GM20431 (cell line): ENCODE results near the gene PLXND1.

Source experiments
- in situ Hi-C: fragments of 300-500 bp; cut with MseI, MboI; formaldehyde crosslinking; loops from one replicate; pipeline ENCODE4 v1.15.0; 2020; ENCODE audit warnings: low sequenced_read_pairs; ENCODE audit not compliant: unreplicated experiment

The PLXND1 gene

DNA sequence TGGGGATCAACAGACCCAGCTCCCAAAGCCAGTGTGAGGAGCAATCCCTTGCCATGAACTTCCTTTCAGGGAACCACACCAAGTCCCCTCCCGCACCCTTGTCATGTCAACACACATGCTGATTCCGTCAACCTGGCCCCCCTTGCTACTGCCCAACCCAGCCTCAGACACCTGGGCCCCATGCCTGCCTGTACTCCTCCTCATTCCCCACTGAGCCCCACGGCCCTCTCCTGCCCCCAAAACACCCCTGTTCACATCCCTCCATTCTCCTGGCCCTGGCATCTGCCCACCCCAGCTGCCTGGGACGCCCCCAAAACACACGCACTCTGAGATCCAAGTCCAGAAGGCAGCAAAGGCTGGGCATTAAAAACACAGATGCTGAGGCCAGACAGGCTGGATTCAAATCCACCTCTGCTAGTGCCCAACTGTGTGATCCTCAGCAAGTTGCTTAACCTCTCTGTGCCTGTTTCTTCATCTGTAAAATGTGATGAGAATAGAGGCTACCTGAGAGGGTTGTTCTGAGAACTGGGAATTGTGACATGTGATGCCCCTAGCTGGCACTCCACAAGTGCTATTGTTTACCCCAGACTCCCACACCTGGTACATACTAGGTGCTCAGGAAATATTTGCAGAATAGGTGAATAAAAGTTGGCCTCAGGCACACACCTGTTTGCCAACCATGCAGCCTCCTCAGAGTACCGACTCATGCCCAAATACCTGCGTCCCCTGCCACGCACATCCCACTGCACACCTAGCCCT, 2.3 kb downstream of the PLXND1 start:
- in situ Hi-C loops: no loop called here

DNA sequence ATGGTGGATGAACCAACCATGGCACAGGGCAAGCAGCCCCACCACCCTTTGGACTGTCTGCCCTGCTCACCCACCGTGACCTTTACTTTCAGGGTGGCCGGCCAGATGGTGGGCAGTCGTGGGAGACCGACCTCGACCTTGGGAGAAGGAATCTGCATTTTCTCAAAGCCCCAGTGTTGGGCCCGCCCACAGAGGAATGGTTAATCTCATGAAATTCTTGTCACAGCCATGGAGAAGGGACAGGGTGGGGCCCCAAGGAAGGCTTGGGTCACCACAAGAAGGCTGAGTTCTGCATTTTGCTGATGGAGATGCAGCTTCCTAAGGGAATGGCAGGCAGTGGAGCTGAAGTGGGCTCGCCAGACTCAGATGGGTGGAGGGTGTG, 2.9 kb downstream of the PLXND1 start:
- in situ Hi-C loops: no loop called here

DNA sequence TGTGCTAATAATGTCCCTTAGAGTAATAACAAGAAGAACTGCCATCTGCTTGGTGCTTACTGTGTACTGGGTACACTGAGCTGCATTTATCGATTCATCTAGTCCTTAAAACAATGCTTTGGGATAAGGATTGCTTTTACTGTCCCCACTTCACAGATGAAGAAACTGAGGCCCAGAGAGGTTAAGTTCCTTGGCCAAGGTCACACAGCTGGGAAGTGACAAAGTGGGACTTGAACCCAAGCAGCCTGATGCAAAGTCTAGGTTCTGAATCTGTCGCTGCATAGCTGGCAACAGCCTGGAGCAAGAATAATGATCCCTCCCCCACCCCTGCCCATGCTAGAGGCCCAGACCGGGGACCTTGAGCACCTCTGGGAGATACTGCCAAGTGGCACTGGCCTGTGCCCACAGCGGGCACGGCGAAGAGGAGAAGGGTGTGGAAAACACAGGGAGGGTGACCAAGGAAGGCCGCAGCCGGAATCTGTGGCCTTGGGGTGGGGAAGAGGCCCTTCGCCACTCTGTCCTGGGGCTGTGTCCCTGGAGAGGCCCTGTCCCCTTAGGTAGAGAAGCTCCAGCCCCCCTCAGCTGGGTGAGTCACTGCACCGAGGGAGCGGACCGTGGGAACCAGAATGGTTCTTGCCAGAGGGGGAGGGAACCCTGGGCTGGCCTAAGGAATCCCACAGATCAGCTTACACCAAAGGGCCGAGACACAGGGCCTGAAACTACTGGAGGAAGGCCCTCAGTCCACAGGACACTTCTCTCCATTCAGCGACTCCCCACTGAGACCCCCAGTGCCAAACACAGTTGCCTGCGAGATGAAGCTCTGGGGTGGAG, 3.5 kb downstream of the PLXND1 start:
- in situ Hi-C loops: no loop called here

DNA sequence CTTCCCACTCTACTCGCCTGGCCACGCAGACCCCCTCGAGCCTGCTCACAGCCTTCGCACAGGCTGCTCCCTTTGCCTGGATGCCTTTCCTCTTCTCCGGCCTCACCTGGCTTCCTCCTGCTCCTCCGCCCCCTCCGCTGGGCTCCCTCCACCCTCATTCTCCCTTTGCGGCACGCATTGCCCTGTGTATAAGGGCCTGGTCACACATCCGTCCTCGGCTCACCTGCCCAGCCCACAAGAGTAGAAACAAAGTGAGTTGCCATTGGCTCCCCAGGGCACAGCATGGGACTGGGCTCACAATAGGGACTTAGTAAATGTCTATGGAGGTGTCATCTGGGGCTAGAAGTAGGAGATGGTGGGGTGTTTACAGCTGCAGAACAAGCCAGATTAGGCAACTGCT, 4.2 kb downstream of the PLXND1 start:
- in situ Hi-C loops: no loop called here

DNA sequence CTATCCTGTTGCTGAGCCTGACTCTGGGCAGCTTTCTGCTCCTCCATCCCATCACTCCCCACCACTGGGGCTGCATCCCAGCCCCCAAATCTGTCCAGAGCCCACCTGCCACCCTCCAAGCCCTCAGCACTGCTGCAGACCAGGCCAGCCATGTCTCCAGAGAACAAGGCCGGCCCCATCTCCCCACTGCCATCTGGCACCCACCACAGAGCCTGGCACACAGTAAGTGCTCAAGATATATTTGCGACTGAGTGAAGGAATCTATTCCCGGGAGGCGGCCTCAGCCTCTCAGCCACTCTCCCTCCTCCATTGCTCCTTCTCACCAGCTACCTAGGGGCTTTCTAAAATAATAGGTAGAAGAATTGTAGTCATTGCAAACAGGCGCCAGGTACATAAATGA, 4.8 kb downstream of the PLXND1 start:
- in situ Hi-C loops: no loop called here

DNA sequence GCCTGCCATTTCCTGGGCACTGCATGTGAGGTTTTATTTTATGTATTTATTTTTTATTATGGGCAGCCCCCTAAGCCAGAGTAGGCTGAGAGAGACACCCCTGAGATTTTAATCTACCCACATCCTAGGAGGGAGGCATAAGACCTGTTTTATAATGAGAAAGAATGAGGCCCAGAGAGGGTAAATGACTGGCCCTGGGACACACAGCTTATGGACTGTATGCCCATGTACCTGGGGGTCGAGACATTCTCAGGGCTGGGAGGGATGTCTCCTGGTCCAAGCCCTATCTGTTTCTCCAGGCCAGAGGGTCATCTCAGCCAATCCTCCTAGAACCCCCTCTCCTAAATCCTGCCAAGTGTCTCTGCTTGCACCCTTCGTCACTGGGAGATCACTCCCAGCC, 6.1 kb downstream of the PLXND1 start:
- in situ Hi-C loops: no loop called here

DNA sequence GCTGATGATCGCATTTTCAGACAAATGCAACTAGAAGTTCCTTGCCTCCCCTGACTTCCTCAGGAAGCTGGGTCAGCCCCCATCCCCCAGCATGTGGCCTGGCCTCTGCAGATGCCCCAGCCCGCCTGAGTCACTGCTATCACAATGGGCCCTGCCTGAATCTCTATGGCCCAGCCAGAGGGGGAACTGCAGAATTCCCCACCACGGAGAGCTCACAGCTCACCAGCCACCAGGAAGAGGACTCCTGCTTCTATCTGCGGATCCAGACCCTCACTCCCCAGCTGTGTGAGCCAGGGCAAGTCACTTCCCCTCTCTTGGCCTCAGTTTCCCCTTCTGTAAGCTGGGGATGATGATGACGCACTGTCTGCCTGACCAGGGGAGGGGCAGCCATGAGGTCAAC, 6.9 kb downstream of the PLXND1 start:
- in situ Hi-C loops: no loop called here

DNA sequence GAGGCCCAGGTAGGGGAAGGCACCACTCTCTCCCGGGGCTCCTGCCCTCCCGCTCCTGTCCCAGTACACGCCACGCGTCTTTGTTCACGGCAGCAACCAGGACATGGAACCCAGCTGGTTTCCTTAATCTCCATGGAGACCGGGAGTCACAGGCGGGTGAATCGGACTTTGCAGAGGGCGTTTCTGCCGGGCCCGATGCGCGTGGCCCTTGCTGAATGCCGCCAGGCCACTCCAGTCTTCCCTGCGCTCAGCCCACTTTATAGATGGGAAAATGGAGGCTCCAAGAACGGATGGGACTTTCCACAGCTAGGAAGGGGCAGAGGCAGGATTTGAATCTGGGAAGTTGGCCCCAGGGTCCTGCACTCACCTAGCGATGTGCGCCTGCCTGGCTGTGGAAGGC, 7.4 kb downstream of the PLXND1 start:
- in situ Hi-C loops: no loop called here

DNA sequence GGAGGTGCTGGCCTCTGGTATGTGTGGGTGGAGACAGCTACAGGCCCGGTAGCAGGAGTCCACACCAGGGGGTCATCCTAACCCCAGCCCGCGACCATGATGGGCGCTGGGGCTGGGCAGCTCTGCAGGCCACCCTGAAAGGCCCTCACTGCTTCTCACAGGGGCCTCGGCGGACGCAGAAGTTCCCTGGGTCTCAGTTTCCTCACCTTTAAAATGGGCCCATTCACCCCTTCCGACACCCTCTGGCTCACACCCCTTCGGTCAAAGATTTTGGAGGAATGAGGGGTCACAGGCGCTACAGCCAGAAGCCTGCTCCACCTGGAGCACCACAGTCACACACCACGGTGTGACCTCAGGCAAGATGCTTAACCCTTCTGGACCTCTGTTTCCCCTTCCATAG, 8.0 kb downstream of the PLXND1 start:
- in situ Hi-C loops: no loop called here

DNA sequence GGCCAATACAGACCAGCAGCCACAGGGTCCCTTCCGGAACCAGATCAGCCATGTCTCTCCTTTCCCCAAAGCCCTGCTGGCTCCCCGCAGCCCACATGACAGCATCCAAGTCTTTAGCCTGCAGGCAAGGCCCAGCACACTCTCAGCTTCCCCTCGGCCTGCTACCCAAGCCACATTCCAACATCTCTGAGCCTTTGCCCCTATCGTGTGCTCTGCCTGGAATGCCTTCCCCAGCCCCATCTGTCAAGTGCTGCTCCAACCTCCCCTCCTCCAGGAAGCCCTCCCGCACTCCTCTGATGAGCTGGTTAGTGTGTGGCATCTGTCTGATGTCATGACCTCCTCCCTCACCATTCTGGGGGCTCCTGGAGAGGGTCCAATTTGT, 8.5 kb downstream of the PLXND1 start:
- in situ Hi-C loops: no loop called here

DNA sequence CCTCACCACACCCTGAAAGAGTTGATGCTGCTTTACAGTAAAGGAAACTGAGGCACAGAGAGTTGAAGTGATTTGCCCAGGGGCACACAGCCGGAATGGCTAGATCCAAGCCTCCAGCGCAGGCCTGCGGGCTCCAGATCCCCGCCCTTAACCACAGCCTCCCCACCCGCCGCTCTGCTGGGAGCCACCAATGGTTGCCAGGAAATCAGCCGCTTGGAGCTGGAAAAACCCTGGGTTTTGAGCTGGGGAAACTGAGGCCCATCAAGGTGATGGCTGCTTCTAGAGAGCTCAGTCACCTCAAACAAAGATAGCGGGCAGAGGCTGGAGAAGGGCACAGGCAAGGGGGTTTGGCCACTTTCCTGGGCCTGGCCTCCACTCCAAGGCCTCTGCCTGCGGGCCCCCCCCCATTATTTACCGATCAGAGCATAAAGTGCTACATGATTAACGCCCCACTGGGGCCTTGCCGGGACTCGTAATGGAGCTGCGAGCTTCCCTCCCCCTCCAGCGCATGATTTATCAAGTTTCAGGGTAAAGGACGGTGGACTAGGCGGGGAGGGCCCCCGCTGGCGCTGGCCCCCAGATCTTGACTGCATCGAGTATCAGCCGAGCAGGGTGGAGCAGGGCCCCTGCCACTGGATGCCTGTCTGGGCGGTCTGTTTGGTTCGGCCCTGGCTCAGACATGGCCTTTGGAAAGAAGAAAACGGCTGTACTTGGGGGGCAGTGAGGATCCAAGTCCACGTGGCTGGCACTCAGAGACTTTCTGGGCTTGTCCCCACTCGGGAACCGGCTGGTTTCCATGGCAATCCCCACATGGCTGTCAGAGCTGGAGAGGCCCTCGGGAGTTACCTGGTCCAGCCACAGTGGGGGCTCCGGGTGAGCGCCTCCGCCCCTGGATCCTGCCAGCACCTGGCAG, 9.1 kb downstream of the PLXND1 start:
- in situ Hi-C loops: no loop called here

DNA sequence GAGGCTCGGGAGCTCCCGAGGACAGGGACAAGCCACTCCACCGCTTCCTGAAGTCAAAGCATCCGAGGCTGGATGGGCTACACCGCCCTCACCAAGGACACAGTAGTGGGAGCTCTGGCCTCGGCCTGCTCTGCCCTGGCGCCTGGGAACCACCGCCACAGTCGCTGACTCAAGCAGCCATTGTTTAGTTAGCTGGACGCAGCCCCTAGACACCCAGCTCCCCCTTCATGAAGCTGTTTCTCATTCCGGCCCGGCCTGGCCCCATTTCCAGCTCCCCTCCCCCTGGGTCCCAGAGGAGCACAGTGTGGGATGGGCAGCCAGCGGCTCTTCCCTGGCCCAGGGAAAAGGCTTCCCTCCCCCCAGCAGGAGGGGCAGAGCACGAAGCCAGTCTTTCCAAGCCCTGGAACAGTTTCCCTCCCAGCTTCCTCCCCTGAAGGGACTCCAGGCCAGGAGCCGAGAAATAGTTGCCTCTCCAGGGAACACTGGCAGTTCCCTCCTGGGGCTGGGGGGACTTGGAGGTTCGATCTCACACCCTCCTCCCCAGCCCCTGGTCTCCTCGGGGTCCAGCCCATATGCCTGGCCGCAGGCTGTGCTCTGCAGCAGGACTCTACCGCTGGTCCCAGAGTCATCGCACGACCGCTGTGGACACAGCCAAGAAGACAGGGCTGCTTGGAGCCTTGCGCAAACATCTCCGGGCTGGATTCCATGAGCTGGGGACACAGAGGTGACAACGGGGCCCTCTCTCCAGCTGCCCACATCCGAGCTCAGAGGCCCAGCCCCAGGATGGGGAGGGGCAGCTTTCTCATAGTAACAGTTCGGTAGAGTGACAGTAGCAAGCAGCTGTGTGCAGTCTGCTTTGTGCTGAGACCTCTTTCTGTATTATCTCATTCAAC, 10.0 kb downstream of the PLXND1 start:
- in situ Hi-C loops: no loop called here

DNA sequence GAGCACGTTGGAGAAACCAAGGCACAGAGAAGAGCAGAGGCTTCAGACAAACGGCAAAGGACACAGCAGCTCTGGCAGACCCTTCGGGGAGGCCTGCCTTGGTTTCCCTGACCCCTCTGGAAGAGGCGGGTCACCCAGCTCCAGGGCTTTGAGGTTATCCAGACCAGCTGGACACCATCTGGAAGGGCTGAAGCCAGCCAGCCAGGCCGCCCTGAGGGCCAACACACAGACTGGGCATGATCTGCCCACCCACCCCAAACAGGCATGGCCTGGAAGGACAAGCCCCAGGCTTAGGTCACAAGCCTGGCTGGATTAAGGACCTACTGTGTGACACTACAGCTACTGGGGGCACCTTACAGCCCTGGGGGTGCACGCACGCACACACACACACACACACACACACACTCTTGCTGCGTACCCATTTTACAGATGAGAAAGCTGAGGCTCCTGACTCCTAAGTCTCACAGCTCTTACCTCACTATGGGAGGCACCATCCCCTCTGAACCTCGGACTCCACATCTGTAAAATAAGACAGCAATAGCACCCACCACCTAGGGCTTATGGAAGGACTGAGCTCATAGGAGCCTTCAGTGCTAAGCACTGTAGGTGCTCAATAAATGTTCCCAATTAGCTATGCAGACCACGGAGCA, 10.8 kb downstream of the PLXND1 start:
- in situ Hi-C loops: no loop called here

DNA sequence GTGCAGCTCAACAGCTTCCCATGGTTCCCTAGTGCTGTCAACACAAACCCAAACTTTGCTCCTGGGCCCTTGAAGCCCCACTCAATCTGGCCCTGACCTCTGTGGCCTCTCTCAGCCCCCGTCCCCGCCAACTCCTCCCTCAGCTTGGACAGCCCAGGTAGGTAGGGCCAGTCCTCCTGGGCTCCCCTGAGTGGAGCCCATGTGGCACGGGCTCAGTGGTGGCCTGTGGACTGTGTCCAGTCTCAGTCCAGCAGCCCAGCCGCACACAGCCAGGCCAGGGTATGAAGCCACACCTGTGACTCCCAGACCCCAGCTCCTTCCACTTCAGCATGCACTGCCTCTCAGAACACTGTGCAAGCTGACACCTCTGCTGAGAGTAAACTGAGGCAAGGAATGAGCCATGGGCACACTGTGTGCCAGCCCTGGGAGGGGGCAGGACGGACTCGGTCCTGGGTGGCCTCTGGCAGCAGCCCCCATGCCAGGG, 11.5 kb downstream of the PLXND1 start:
- in situ Hi-C loops: no loop called here

DNA sequence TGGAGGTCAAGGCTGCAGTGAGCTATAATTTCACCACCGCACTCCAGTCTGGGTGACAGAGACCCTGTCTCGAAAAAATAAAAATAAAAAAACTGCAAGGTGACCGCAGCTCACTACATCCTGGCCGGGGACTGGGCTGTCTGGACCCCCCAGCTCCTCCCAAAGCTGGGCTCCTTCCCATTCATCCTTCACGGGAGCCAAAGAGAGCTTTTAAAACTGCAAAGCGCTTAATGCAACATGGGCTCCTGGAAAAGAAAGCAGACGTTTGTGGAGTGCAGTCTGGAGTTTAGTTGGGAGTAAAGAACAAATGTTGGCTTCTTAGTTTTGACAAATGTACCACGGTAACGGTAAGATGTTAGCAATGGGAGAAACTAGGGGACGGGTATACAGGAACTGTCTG, 12.1 kb downstream of the PLXND1 start:
- in situ Hi-C loops: no loop called here

DNA sequence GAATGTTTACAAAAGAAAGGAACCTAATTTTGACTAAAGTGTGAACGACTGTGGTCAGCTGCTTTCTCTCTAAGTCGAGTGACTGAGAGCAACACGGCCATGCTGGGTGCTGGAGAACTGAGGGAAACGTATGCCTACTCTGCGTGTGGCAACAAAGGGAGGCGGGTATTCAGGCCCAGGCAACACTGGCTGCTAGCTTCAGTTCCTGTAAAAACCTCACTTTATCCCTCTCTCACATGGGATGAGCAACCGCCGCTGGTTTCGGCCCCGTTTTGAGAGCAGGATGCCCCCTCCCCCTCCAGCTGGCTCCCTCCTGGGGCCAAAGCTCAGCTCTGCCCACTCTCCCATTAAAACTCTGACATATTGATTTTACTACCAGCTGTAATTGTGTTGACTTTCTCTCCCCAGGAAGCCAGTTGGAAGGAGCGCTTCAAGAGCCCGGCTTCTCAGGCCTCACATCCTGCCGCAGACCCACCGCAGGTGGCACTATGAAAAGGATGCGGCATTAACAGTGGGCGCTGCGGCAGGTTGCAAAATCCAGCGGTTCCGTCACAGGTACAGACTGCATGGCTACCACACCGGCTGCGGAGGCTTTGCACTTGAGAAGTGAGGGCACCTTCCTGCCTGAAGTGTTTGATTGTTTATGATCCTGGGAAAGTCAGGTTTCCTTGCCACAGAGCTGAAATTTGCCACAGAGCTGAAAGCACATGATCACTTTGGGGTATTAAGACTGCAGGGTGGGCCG, 12.7 kb downstream of the PLXND1 start:
- in situ Hi-C loops: no loop called here

DNA sequence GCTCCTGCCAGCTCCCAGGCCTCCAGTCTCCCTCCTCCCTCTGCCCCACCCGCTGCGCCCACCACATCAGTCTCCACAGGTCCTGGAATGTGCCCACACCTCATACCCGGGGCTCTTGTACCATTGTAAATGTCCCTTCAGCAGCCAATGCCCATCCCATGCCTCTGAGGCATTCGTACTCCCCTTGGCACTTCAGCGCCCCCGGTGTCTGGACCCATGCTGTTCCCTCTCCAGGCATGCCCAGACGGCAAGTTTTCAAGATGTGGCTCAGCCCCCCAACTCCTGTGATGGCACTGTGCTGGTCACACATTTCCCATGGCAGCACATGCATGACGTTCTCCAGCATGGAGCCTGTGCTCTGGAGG, 13.3 kb downstream of the PLXND1 start:
- in situ Hi-C loops: no loop called here

DNA sequence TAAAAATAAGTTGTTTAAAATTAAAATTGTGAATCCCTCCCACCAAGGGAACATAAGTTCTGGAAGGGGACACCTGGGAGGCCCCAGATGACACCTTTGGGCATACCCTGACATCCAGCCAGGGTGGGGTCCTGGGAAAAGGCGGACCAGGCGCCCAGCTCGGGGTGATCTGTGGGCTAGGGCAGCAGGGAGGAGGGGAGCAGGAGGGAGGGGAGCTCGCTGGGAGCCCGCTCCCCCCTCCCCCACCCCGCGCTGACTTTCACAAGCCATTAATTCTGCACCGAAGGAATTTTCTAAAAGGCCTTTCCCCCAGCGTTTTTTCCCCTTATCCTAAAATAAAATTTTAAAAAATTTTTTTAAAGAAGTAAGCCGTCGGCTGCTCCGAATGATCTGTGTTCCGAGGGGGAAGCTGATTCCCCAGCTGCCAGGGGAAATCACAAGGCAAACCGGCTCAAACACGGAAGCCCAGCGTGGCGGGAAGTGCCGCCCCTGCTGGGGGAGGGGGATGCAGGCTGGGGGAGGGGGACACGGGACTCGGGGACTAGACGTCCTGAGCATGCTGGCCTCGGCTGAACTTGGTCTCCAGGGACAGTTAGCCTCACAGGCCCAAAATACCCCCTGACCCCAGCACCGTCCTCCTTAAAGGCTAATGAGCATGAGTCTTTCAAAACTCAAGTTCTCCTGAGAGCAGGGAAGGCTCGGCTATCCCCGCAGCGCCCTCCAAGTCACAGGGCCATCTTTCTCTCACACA, 13.9 kb downstream of the PLXND1 start:
- in situ Hi-C loops: no loop called here
